SK-N-MC (cell line): ENCODE results near the gene NEK9.
A peak's percentile ranks its signal among the peaks of the same experiment; 100 is the strongest.
"Not testable (repeated sequence)": the region's sequence is repeated elsewhere in the genome, so short reads cannot be mapped to it uniquely, and the experiment has no call there.

Experiments
- DNase-seq: peaks from one replicate; pipeline ENCODE4 v3.0.0-alpha.2; 2011; ENCODE audit warnings: low read depth, low spot score
- H3K27ac ChIP-seq: fragments of 200-600 bp; sonication (generic); 2 replicates; pipeline ENCODE4 v1.5.1; 2016; ENCODE audit warnings: mixed run types
- H3K36me3 ChIP-seq: fragments of 200-600 bp; sonication (generic); 2 replicates; pipeline ENCODE4 v1.6.1; 2017; ENCODE audit warnings: antibody characterized with exemption, low read length, mixed read lengths; ENCODE audit not compliant: insufficient read depth
- H3K4me3 ChIP-seq: fragments of 200-600 bp; sonication (generic); 2 replicates; pipeline ENCODE4 v1.5.1; 2016
- H3K9ac ChIP-seq: fragments of 200-600 bp; sonication (generic); 2 replicates; pipeline ENCODE4 v1.8.0; 2017; ENCODE audit warnings: mixed run types, mixed read lengths; ENCODE audit not compliant: insufficient read length
- H3K9me3 ChIP-seq: fragments of 200-600 bp; sonication (generic); 2 replicates; pipeline ENCODE4 v1.6.1; 2017; ENCODE audit warnings: low read depth, mild to moderate bottlenecking, antibody characterized with exemption, low read length, moderate library complexity, mixed read lengths
- EZH2 ChIP-seq: fragments of 200-600 bp; sonication (generic); IDR thresholded peaks from one replicate; pipeline ENCODE4 v1.6.1; 2017; ENCODE audit warnings: antibody characterized with exemption
- FOXP2 ChIP-seq: optimal IDR thresholded peaks from 2 replicates; pipeline ENCODE3; 2011; ENCODE audit warnings: mild to moderate bottlenecking, moderate library complexity; ENCODE audit not compliant: insufficient read depth; ENCODE audit errors: extremely low read length, control extremely low read depth
- POLR2AphosphoS5 ChIP-seq: IDR thresholded peaks from 2 replicates; pipeline ENCODE4 v1.6.1; 2012; ENCODE audit warnings: mild to moderate bottlenecking, low read depth, low read length, borderline replicate concordance

Gene NEK9

GRCh38 chr14:75151851-75152250, 25.0 kb upstream of the NEK9 start:
- TF ChIP-seq FOXP2 = no peak
- TF ChIP-seq EZH2 = no peak
- TF ChIP-seq POLR2AphosphoS5 = no peak
- no peaks in the 10 kb centered on the region for H3K9me3 ChIP-seq
- H3K36me3 ChIP-seq = peaks cover 28% of the 10 kb centered on the region
- no peak for DNase-seq
- peak overlapping the region; percentile 54 for H3K27ac ChIP-seq
- no peak overlapping the region for H3K4me3 ChIP-seq
- H3K9ac ChIP-seq = no peak overlapping the region

GRCh38 chr14:75150637-75151036, 23.8 kb upstream of the NEK9 start:
- H3K9ac ChIP-seq, H3K9me3 ChIP-seq, H3K4me3 ChIP-seq, DNase-seq: not testable (repeated sequence)
- peaks cover 34% of the 10 kb centered on the region for H3K36me3 ChIP-seq
- peak overlapping the region; percentile 20 for H3K27ac ChIP-seq

DNA sequence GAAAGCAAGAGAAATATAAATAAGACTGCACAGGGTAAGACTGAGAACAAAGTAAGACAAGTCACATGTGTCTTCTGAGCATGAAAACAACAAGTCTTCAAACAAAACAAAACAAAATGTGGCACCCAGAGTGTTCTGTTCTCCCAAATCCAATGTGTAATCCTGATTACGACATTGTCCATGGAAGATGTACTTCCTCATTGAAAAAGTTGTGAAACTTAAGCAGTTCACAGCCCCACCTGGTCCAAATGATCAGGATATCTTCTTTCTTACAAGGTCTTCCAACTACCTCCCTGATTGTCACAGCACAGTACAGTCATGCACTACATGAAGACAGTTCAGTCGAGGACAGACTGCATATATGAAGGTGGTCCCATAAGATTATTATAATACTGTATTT, 23.3 kb upstream of the NEK9 start:
- H3K36me3 ChIP-seq = peaks cover 37% of the 10 kb centered on the region
- peak overlapping the region; percentile 20 for H3K27ac ChIP-seq
- DNase-seq = no peak

DNA sequence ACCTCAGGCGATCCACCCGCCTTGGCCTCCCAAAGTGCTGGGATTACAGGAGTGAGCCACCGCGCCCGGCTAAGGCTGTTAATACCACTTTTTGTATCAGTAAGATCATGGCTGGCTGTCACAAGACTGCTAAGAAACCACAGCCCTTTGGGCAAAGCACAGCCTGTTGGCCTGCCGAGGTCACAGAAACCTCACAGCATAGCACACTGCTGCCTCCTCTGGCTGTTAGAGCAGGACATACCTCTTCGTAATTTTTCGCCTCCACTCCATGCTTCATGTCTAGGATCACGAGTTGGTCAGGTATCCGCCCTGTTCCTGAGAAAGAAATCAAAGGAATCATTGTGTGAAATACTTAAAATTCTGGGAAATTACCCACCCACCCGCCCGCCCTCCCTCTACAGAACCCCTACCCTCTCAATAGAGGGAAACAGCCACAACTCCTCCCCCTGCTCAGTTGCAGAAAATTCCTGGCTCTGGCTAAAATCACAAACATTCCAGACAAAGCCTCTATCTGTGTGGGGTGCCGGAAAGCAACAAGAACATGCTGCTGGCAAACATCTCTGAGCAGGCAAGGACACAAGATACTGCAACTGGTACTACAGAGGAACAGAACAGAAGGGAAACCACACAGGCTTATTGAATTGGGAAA, 20.7 kb upstream of the NEK9 start:
- H3K27ac ChIP-seq = peak overlapping the region; percentile 95
- no peak for DNase-seq
- no peaks in the 10 kb centered on the region for H3K9me3 ChIP-seq
- no peak; the same call in 1 of the 2 replicates for TF ChIP-seq POLR2AphosphoS5
- peak; percentile 84 for TF ChIP-seq FOXP2
- H3K4me3 ChIP-seq = peak overlapping the region; percentile 58
- H3K9ac ChIP-seq = peak overlapping the region; percentile 59
- peaks cover 52% of the 10 kb centered on the region for H3K36me3 ChIP-seq

More for the DNA sequence above, 23.3 kb upstream of the NEK9 start:
- no peaks in the 10 kb centered on the region for H3K9me3 ChIP-seq
- TF ChIP-seq EZH2 (no peak), FOXP2 (no peak), POLR2AphosphoS5 (no peak)
- H3K9ac ChIP-seq = no peak overlapping the region
- H3K4me3 ChIP-seq = no peak overlapping the region

DNA sequence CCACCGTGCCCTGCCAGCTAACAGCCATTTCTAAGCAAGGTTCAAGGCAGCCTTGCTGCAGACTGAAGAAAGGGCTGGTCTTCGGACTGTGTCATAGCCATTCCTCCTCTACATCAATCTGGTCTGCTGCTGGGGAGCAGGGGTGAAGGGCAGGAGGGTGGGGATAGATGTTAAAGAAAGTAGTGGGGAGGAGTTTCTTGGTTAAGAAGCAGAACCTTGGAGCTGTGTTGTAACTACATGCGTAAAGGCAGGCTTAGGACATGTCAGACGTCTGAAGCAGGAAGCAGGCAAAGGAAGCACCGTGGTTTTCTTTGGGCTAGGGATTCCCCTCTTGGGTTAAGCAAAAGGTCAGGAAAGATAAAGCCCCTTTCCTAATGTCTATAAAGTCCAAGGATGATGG, 18.1 kb upstream of the NEK9 start:
- TF ChIP-seq FOXP2 (no peak), POLR2AphosphoS5 (no peak), EZH2 (no peak)
- H3K36me3 ChIP-seq = peaks cover 38% of the 10 kb centered on the region
- no peak overlapping the region for H3K4me3 ChIP-seq
- H3K9me3 ChIP-seq = no peaks in the 10 kb centered on the region
- no peak overlapping the region for H3K9ac ChIP-seq
- DNase-seq = no peak
- H3K27ac ChIP-seq = no peak overlapping the region

- Histone ChIP-seq H3K9ac (no peak overlapping the region), H3K4me3 (no peak overlapping the region), H3K36me3 (peaks cover 30% of the 10 kb centered on the region), H3K9me3 (no peaks in the 10 kb centered on the region), H3K27ac (peak overlapping the region; percentile 65)
- TF ChIP-seq EZH2 (no peak), POLR2AphosphoS5 (no peak), FOXP2 (no peak)
- DNase-seq = no peak
Observed at GRCh38 chr14:75143761-75144527, 17.1 kb upstream of the NEK9 start.

- TF ChIP-seq POLR2AphosphoS5 (no peak), FOXP2 (no peak), EZH2 (no peak)
- Histone ChIP-seq H3K27ac (peak overlapping the region; percentile 55), H3K4me3 (no peak overlapping the region), H3K9ac (peak overlapping the region; percentile 6), H3K9me3 (no peaks in the 10 kb centered on the region), H3K36me3 (peaks cover 30% of the 10 kb centered on the region)
- DNase-seq = no peak
Observed at GRCh38 chr14:75142494-75142893, 15.6 kb upstream of the NEK9 start.

- Histone ChIP-seq H3K9me3 (no peaks in the 10 kb centered on the region), H3K36me3 (peaks cover 27% of the 10 kb centered on the region), H3K9ac (no peak overlapping the region), H3K4me3 (no peak overlapping the region), H3K27ac (peak overlapping the region; percentile 55)
- no peak for DNase-seq
- TF ChIP-seq POLR2AphosphoS5 (no peak), EZH2 (no peak), FOXP2 (no peak)
Observed at GRCh38 chr14:75141967-75142366, 15.1 kb upstream of the NEK9 start.
